Stimulated activated CD8-positive, alpha-beta memory T cell treated with anti-CD3 and anti-CD28 coated beads, Interleukin-15, amount 100 ng/mL, for 48 hours (primary cell): ENCODE measurements around the gene NKX6-2.

Experiments
- DNase-seq, 2 donors: peaks; one replicate each; pipeline ENCODE4 v3.0.0-alpha.2; 2020; ENCODE audit warnings: low read depth in 2 of 2

NKX6-2 gene

DNA sequence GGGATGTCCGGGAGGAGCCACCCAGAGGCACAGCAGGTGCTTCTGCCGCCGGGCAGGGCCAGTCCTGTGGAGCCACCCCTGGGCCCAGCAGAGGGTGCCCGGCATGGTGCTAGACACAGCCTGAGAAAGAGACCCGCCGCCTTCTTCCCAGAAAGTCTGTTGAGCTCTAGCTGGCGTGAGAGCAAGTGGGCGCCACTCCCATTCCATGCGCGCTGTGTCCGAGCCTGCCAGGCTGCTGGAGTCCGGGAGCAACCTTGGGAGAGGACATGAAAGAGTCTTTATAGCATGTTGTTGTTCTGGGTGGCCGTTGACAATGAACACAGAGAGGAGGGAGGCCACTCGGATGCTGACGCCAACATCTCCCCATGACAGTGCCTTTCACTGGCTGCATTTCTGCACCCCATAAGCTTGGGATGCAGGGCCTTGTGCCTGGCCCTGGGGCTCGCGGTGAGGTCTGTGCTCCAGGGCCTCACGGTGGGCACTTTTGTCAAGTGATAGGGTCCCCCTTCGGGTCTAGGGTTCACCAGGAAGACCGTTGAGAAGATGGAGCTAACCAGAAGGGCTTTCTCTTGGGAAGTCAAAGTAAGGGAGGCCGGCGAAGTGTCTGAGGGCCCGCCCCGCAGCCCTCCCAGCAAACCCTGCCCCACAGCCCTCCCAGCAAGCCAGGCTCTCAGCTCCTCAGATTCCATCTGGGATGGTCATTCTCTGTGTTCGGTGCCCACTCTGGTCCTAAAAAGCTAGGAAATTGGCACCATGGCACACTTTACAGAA is 47.3 kb downstream of the NKX6-2 start:
- no peak for DNase-seq

DNA sequence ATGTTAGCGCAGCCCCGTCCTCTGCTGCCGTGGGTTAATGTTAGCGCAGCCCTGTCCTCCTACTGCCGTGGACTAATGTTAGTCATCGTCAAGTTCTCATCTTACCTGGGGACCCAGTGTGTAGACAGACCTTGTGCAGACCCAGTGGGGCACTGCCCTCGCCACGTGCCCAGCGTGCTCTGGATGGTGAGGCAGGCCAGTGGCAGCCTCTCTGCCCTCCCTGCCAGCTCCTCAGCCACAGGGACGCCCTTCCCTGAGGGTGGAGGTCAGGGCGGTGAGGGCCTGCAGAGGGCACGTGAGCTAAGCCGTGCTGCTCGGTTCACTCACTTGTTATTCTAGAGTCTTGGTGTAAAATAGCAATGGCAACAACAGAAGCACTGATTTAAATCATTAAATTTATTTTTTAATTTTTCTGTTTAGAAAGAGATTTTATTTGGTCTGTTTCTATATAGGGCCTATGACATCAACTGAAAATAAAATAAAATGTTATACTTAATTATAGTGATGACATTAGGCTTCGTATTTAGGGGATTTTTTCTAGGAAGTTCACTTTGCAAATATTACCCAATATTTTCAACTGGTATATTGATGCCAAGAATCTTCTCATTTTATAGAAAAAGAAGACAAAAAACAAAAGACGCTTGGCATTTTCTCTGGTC is 48.4 kb downstream of the NKX6-2 start:
- no peak for DNase-seq

DNA sequence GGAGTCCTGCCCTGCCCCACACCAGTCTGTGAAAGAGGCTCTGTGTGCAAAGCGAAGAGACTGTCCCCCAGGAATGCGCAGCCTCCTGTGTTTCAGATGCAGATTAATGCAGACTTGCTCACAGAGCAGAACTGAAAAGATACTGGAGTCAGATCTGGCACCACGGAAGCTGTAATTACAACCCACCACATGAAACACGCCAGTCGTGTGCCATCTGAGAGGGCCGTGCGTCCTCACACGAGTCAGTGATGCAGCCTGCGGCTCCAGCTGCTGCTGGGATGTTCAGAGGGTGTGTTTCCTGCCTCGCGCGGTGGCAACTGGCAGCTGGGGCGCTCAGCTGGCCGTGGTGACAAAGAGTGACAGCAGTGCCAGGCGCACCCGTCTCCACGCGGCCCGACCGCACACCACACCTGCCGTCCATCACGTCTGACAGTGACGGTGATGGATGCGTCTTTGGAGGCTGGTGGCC is 50.0 kb downstream of the NKX6-2 start:
- DNase-seq: no peak

DNA sequence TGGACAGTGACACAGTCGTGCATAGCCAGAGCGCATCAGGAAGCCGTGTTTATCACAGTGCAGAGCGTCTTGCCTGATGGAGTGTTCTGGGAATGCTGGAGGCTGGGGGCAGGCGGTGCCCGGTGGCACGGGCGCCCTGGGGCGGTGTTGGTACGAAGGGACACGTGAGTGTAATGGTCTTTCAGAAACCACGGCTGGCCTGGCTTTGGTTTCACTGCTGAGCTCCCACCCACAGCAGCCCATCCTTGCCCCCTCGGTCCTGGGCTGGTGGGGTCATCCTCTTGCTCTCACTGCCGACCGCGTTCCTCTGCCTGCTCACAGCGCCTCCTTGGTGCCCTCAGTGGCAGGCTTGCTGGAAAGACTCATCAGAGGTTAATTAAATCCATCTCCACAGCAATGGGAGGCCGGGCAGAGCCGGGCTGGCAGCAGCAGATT is 50.6 kb downstream of the NKX6-2 start:
- no peak for DNase-seq

DNA sequence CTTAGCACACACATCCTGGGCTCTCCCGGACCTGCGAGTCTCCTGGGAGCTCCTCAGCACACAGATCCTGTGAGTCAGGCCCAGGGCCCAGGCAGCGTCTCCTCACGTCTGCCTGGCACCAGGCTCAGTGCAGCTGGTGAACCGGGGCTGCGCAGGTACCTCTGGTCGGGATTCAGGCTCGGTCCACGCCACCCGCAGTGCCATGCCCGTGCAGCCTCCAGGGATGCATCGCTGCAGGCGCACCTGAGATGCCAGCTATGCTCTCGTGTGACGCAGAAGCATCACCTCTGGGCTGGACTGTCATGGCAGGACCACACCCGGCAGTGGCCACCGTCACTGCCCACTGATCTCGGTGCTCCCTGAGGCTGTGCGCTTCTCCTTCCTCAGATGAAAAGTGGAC is 52.0 kb downstream of the NKX6-2 start:
- DNase-seq: no peak
